Loucy (cell line): ENCODE data around the gene PTPRN2.

ENCODE experiments used
- H2AFZ ChIP-seq: fragments of 200-600 bp; sonication (generic); 2 replicates; pipeline ENCODE4 v1.6.0; 2016; ENCODE audit warnings: antibody characterized with exemption, mild to moderate bottlenecking, low read length, moderate library complexity
- H3F3A ChIP-seq: fragments of 200-600 bp; 2 replicates; pipeline ENCODE4 v1.6.0; 2016; ENCODE audit warnings: antibody characterized with exemption, low read depth, mild to moderate bottlenecking
- H3K27me3 ChIP-seq: fragments of 200-600 bp; sonication (generic); 2 replicates; pipeline ENCODE4 v1.6.1; 2014; ENCODE audit warnings: low read length, mild to moderate bottlenecking; ENCODE audit not compliant: insufficient read depth, poor library complexity, severe bottlenecking
- H3K36me3 ChIP-seq: fragments of 200-600 bp; sonication (generic); 2 replicates; pipeline ENCODE4 v1.6.1; 2016; ENCODE audit warnings: low read length; ENCODE audit not compliant: insufficient read depth
- H3K4me1 ChIP-seq: fragments of 200-600 bp; sonication (generic); 2 replicates; pipeline ENCODE4 v1.5.1; 2014; ENCODE audit warnings: low read length, mild to moderate bottlenecking; ENCODE audit not compliant: insufficient read depth, poor library complexity, severe bottlenecking
- H3K4me2 ChIP-seq: fragments of 200-600 bp; sonication (generic); 2 replicates; pipeline ENCODE4 v1.6.0; 2014; ENCODE audit warnings: antibody characterized with exemption, low read length, low read depth, mild to moderate bottlenecking; ENCODE audit not compliant: poor library complexity, severe bottlenecking
- H3K4me3 ChIP-seq: fragments of 200-600 bp; sonication (generic); 2 replicates; pipeline ENCODE4 v1.5.1; 2014; ENCODE audit warnings: low read length, mild to moderate bottlenecking, mixed read lengths; ENCODE audit not compliant: poor library complexity, severe bottlenecking
- H3K79me2 ChIP-seq: fragments of 200-600 bp; sonication (generic); 2 replicates; pipeline ENCODE4 v1.6.1; 2014; ENCODE audit warnings: low read length; ENCODE audit not compliant: insufficient read depth
- H3K9ac ChIP-seq: fragments of 200-600 bp; sonication (generic); 2 replicates; pipeline ENCODE4 v1.6.0; 2014; ENCODE audit warnings: mild to moderate bottlenecking, low read depth, low read length, moderate library complexity; ENCODE audit not compliant: poor library complexity, severe bottlenecking
- H3K9me2 ChIP-seq: fragments of 200-600 bp; sonication (generic); replicated peaks from 2 replicates; pipeline ENCODE4 v1.6.1; 2016; ENCODE audit warnings: low read depth, low read length, mixed read lengths
- H3K9me3 ChIP-seq: fragments of 200-600 bp; sonication (generic); 2 replicates; pipeline ENCODE4 v1.6.1; 2014; ENCODE audit warnings: mild to moderate bottlenecking, antibody characterized with exemption, low read length, low read depth; ENCODE audit not compliant: insufficient read depth
- H4K20me1 ChIP-seq: fragments of 200-600 bp; sonication (generic); 2 replicates; pipeline ENCODE4 v1.6.0; 2014; ENCODE audit warnings: antibody characterized with exemption, low read length, mild to moderate bottlenecking; ENCODE audit not compliant: insufficient read depth, poor library complexity, severe bottlenecking
- EZH2phosphoT487 ChIP-seq: fragments of 200-600 bp; IDR thresholded peaks from 2 replicates; pipeline ENCODE4 v1.6.1; 2018; ENCODE audit warnings: antibody characterized with exemption, mild to moderate bottlenecking, moderate library complexity, borderline replicate concordance
- TF ChIP-seq, protein P1 (sequence below): fragments of 200-600 bp; sonication (generic); conservative IDR thresholded peaks from 2 replicates; pipeline ENCODE4 v1.5.1; 2014; ENCODE audit warnings: mild to moderate bottlenecking, antibody characterized with exemption, low read length

Gene PTPRN2

GRCh38 chr7:158558816-158559215, 28.8 kb downstream of the PTPRN2 start:
- Histone ChIP-seq H2AFZ (no peak overlapping the region), H3K4me1 (no peaks in the 10 kb centered on the region), H3K4me2 (no peak overlapping the region), H3K4me3 (no peak overlapping the region), H3K9ac (no peak overlapping the region), H3K79me2 (no peaks in the 10 kb centered on the region), H3K9me2 (no peaks in the 10 kb centered on the region), H3F3A (no peaks in the 10 kb centered on the region), H3K27me3 (no peaks in the 10 kb centered on the region), H4K20me1 (no peaks in the 10 kb centered on the region), H3K9me3 (peaks cover 39% of the 10 kb centered on the region; the same call in 1 of the 2 replicates), H3K36me3 (no peaks in the 10 kb centered on the region)
- TF ChIP-seq, protein P1, sequence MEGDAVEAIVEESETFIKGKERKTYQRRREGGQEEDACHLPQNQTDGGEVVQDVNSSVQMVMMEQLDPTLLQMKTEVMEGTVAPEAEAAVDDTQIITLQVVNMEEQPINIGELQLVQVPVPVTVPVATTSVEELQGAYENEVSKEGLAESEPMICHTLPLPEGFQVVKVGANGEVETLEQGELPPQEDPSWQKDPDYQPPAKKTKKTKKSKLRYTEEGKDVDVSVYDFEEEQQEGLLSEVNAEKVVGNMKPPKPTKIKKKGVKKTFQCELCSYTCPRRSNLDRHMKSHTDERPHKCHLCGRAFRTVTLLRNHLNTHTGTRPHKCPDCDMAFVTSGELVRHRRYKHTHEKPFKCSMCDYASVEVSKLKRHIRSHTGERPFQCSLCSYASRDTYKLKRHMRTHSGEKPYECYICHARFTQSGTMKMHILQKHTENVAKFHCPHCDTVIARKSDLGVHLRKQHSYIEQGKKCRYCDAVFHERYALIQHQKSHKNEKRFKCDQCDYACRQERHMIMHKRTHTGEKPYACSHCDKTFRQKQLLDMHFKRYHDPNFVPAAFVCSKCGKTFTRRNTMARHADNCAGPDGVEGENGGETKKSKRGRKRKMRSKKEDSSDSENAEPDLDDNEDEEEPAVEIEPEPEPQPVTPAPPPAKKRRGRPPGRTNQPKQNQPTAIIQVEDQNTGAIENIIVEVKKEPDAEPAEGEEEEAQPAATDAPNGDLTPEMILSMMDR: no peak
- no peak for TF ChIP-seq EZH2phosphoT487

DNA sequence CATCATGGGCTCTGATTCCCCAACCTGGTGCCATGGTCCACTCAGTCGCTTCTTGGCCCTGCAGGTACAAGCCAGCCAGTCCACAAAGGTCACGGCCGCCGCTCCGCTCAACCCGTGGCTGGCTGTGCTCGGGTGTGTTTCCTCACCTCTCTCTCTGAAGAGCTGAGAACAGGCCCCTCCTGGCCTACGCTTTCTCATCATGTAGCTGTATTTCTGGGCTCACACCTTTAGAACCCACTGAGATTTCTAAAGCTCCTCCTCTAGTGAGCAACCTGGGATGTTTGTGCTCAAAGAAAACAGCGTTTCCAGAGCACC, 30.2 kb downstream of the PTPRN2 start:
- Histone ChIP-seq H4K20me1 (no peaks in the 10 kb centered on the region), H3K36me3 (no peaks in the 10 kb centered on the region), H3K9ac (no peak overlapping the region), H3F3A (no peaks in the 10 kb centered on the region), H3K79me2 (no peaks in the 10 kb centered on the region), H3K27me3 (no peaks in the 10 kb centered on the region), H3K4me2 (no peak overlapping the region), H3K4me1 (no peaks in the 10 kb centered on the region), H3K9me2 (no peaks in the 10 kb centered on the region), H2AFZ (no peak overlapping the region), H3K9me3 (peaks cover 33% of the 10 kb centered on the region; the same call in 1 of the 2 replicates), H3K4me3 (no peak overlapping the region)
- TF ChIP-seq, protein P1: no peak

DNA sequence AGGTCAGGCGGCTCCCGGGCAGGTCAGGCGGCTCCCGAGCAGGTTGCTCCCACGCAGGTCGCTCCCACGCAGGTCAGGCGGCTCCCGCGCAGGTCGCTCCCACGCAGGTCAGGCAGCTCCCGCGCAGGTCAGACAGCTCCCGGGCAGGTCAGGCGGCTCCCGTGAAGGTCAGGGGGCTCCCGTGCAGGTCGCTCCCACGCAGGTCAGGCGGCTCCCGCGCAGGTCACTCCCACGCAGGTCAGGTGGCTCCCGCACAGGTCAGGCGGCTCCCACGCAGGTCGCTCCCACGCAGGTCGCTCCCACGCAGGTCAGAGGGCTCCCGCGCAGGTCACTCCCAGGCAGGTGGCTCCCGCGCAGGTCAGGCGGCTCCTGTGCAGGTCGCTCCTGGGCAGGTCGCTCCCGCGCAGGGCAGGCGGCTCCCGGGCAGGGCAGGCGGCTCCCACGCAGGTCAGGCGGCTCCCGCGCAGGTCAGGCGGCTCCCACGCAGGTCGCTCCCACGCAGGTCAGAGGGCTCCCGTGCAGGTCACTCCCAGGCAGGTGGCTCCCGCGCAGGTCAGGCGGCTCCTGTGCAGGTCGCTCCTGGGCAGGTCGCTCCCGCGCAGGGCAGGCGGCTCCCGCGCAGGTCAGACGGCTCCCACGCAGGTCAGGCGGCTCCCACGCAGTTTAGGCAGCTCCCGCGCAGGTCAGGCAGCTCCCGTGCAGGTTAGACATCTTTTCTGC, 30.7 kb downstream of the PTPRN2 start:
- H2AFZ ChIP-seq: no peak overlapping the region
- H3K79me2 ChIP-seq: no peaks in the 10 kb centered on the region
- H3K36me3 ChIP-seq: no peaks in the 10 kb centered on the region
- no peak overlapping the region for H3K9ac ChIP-seq
- no peaks in the 10 kb centered on the region for H3F3A ChIP-seq
- H3K4me2 ChIP-seq: no peak overlapping the region
- no peak overlapping the region for H3K4me3 ChIP-seq
- no peaks in the 10 kb centered on the region for H4K20me1 ChIP-seq
- peaks cover 31% of the 10 kb centered on the region; the same call in 1 of the 2 replicates for H3K9me3 ChIP-seq
- no peaks in the 10 kb centered on the region for H3K27me3 ChIP-seq
- no peaks in the 10 kb centered on the region for H3K4me1 ChIP-seq
- TF ChIP-seq, protein P1: no peak
- no peak for TF ChIP-seq EZH2phosphoT487
- H3K9me2 ChIP-seq: no peaks in the 10 kb centered on the region
